Lung (tissue), 12 donors: Measurements from ENCODE around the gene ECE2. TPM values are rescaled to one million over a fixed set of nuclear protein-coding genes. Genes with fewer than 3 reads are reported as not detected.

ENCODE experiments used
- ATAC-seq: fragments of 200-7000 bp; cut with Tn5 transposase; one replicate; pipeline ENCODE4 v1.9.1; 2020; ENCODE audit warnings: moderate number of reproducible peaks; ENCODE audit not compliant: insufficient read depth, low FRiP score
- DNase-seq, 3 donors: peaks; one replicate each; pipeline ENCODE4 v3.0.0-alpha.2; 2013 to 2017
- H3K27ac ChIP-seq, 2 donors: one replicate each; pipeline ENCODE4 v1.5.1; 2013; ENCODE audit warnings: mild to moderate bottlenecking in 2 of 2, moderate library complexity in 2 of 2, control low read depth in 1 of 2, inconsistent platforms in 1 of 2, low read depth in 1 of 2, low read length in 1 of 2
- H3K27me3 ChIP-seq, 3 donors: one replicate each; pipeline ENCODE4 v1.5.1; 2013; ENCODE audit warnings: low read length in 2 of 3; ENCODE audit not compliant: control insufficient read depth in 3 of 3, insufficient read depth in 3 of 3
- H3K36me3 ChIP-seq, 4 donors: one replicate each; pipeline ENCODE4 v1.5.1; 2013; ENCODE audit warnings: low read length in 4 of 4, mild to moderate bottlenecking in 1 of 4, moderate library complexity in 1 of 4; ENCODE audit not compliant: control insufficient read depth in 4 of 4, insufficient read depth in 4 of 4
- H3K4me1 ChIP-seq, 5 donors: one replicate each; pipeline ENCODE4 v1.5.1; 2013; ENCODE audit warnings: low read length in 5 of 5, mild to moderate bottlenecking in 2 of 5, moderate library complexity in 1 of 5; ENCODE audit not compliant: control insufficient read depth in 5 of 5, insufficient read depth in 5 of 5
- H3K4me3 ChIP-seq: one replicate; pipeline ENCODE4 v1.5.1; 2013; ENCODE audit warnings: mild to moderate bottlenecking, control low read depth, moderate library complexity
- H3K9ac ChIP-seq, 2 donors: one replicate each; pipeline ENCODE4 v1.5.1; 2013; ENCODE audit warnings: low read length in 2 of 2, control low read depth in 1 of 2; ENCODE audit not compliant: insufficient read depth in 1 of 2
- H3K9me3 ChIP-seq, 4 donors: one replicate each; pipeline ENCODE4 v1.5.1; 2013; ENCODE audit warnings: low read length in 3 of 4, mild to moderate bottlenecking in 1 of 4, moderate library complexity in 1 of 4; ENCODE audit not compliant: control insufficient read depth in 4 of 4, insufficient read depth in 3 of 4
- CTCF ChIP-seq: IDR thresholded peaks from 2 replicates; pipeline ENCODE4 v1.5.1; 2012; ENCODE audit warnings: mild to moderate bottlenecking; ENCODE audit errors: control extremely low read depth, extremely low read depth
- WGBS, 2 donors: extraction: QIAGEN DNeasy Blood & Tissue Kit; methylation state at CpG; one replicate each; pipeline ENCODE4 v1.1.7; 2013; 5-methylcytosine and 5-hydroxymethylcytosine counted together
- polyA plus RNA-seq, 2 donors: library from polyadenylated mRNA; stranded (reverse); fragments of 200-250 nt; gene quantifications; one replicate each; pipeline ENCODE4 v1.2.1, GENCODE V29; 2013
- total RNA-seq, 2 donors: library from RNA; depleted of rRNA in 1 of 2; stranded (reverse); fragments of >200 nt in 1 of 2; gene quantifications; one replicate each; pipeline ENCODE4 v1.2.1, GENCODE V29; 2014 to 2021
- donor health status: control.
- donor health status: control.
- donor health status: Bipolar disorder and iron deficiency.
- donor health status: healthy.
- donor health status: DM: yes; HTN: yes; CAD: no.

Gene ECE2
- total and polyA plus RNA-seq, 4 donors: 0.15 TPM; not detected in 3

GRCh38 chr3:184277366-184277765, 1.5 kb downstream of the ECE2 start:
- DNase-seq: no peak
- H3K4me1 ChIP-seq: no peaks in the 10 kb centered on the region
- no peak overlapping the region for H3K27ac ChIP-seq
- 91 to 95% methylated on average over 6 of the region's 6 CpGs for WGBS, 2 donors
- H3K27me3 ChIP-seq: peaks cover 0 to 47% (median 37%) of the 10 kb centered on the region in 3 donors
- no peaks in the 10 kb centered on the region for H3K36me3 ChIP-seq
- H3K4me3 ChIP-seq: no peak overlapping the region
- ATAC-seq: no peak
- TF ChIP-seq CTCF: no peak
- peaks cover 0 to 9% (median 0%) of the 10 kb centered on the region in 4 donors for H3K9me3 ChIP-seq
- no peak overlapping the region for H3K9ac ChIP-seq

GRCh38 chr3:184282941-184283340, 7.1 kb downstream of the ECE2 start:
- ATAC-seq: no peak
- peaks cover 0 to 12% (median 7%) of the 10 kb centered on the region in 3 donors for H3K27me3 ChIP-seq
- 90 to 92% methylated on average over 4 of the region's 4 CpGs for WGBS, 2 donors
- no peak for TF ChIP-seq CTCF
- H3K9ac ChIP-seq: no peak overlapping the region
- H3K27ac ChIP-seq: no peak overlapping the region
- no peak overlapping the region for H3K4me3 ChIP-seq
- peaks cover 0 to 3% (median 0%) of the 10 kb centered on the region in 5 donors for H3K4me1 ChIP-seq
- H3K36me3 ChIP-seq: no peaks in the 10 kb centered on the region
- H3K9me3 ChIP-seq: no peaks in the 10 kb centered on the region
- DNase-seq: no peak

GRCh38 chr3:184283681-184284080, 7.9 kb downstream of the ECE2 start:
- H3K4me3 ChIP-seq: no peak overlapping the region
- no peaks in the 10 kb centered on the region for H3K36me3 ChIP-seq
- H3K9ac ChIP-seq: no peak overlapping the region
- no peak overlapping the region for H3K27ac ChIP-seq
- no peak for TF ChIP-seq CTCF
- no peaks in the 10 kb centered on the region for H3K9me3 ChIP-seq
- no peak for ATAC-seq
- H3K27me3 ChIP-seq: peaks cover 0 to 5% (median 5%) of the 10 kb centered on the region in 3 donors
- DNase-seq: no peak
- peaks cover 0 to 3% (median 0%) of the 10 kb centered on the region in 5 donors for H3K4me1 ChIP-seq
- 94 to 97% methylated on average over 8 of the region's 8 CpGs for WGBS, 2 donors

- H3K36me3 ChIP-seq: no peaks in the 10 kb centered on the region
- ATAC-seq (peak; percentile 48), DNase-seq (peak; percentile 76 to 81 (median 77))
- no peak overlapping the region for H3K27ac ChIP-seq
- H3K9ac ChIP-seq: no peak overlapping the region
- no peaks in the 10 kb centered on the region for H3K9me3 ChIP-seq
- H3K27me3 ChIP-seq: peaks cover 0 to 5% (median 0%) of the 10 kb centered on the region in 3 donors
- no peak for TF ChIP-seq CTCF
- peaks cover 0 to 3% (median 0%) of the 10 kb centered on the region in 5 donors for H3K4me1 ChIP-seq
- 31 to 33% methylated on average over 4 of the region's 4 CpGs for WGBS, 2 donors
- no peak overlapping the region for H3K4me3 ChIP-seq
Observed at GRCh38 chr3:184284696-184285095, 8.9 kb downstream of the ECE2 start.
